GM21576 (cell line): ENCODE data around the gene NPAS2.
A peak's percentile ranks its signal among the peaks of the same experiment; 100 is the strongest.

ENCODE experiments used
- ATAC-seq: cut with Tn5 transposase; IDR thresholded peaks from one replicate; pipeline ENCODE4 v1.9.1; 2021; ENCODE audit warnings: mild to moderate bottlenecking, moderate library complexity; ENCODE audit not compliant: unreplicated experiment

NPAS2 gene

DNA sequence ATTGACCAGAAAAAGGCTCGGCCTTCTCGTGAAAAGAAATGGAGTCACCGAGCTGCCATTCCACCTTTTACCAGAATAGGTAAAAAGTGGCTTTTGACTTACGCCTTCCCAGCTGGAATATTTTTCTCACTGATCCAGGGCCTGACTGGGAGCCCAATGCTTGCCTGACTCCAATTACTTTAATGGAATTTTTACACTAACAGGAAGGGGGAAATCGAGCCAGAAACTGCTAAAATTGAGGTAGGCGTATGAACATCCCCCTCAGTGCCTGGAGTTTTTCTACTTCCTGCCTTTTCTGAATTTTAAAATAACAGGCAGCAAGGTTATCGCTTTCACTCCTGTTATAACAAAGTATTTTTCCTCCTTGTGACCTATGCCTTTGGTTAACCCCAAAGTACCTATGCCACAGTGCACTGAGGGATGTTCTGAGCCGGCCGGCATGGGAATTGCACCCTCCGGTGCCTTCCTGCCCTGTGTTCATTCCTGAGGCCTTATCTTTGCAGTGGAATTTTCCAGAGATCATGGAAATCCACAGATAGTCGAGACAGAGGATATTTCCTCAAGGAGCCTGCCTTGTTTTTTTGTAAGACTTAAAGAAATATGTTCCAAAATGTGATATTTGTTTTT lies 163.9 kb downstream of the NPAS2 start:
- no peak for ATAC-seq

DNA sequence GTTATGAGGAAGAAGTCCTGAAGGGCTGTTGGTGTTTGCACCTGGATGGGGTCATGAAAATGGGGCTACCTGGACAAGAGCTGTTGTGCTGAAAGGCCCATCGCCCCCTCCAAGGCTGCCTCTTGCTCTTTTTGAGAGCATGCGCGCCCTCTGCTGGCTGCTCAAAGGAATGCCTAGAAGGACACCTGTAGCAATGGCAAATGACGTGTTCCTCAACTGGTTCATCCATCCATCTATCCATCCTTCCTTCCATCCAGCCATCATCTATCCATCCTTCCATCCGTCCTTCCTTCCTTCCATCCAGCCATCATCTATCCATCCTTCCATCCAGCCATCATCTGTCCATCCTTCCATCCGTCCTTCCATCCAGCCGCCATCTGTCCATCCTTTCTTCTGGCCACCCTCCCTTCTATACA lies 165.0 kb downstream of the NPAS2 start:
- ATAC-seq, result peak; percentile 67

DNA sequence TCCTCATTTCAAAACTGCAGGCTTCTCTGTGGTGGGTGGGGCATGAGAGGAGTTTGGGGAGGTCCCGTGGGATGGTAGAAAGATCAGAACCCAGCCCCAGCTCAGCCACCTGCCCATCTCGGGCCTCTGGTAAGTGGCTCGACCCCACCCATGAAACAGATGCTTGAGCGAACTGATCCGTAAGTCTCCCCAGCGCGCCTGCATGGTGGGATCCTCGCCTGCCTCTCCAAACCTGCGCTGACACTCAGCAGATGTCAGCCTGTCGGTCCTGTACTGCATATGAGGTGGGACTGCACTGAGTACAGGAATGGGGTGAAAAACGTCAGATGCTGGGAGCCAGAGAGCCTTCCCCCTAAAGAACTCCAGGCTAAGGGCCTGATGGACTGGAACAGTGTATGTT lies 166.2 kb downstream of the NPAS2 start:
- ATAC-seq, result no peak

DNA sequence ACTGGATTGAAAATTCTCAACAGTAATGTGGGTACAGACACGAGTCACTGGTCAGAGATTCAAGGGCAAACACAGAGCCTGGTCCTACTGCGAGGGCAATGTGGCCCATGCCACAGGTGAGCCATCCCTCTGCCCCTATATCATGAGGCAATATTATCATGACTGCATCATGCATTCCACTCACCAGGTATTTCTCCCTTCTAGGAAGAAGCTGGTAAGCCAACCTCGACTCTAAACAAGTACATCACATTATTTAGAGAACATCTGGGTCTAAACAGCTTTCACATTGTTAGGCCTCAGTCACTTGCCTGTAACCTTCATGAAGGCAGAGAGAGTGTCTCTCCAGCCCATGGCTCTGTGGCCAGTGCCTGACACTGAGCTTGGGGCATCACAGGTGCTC lies 167.6 kb downstream of the NPAS2 start:
- no peak for ATAC-seq

DNA sequence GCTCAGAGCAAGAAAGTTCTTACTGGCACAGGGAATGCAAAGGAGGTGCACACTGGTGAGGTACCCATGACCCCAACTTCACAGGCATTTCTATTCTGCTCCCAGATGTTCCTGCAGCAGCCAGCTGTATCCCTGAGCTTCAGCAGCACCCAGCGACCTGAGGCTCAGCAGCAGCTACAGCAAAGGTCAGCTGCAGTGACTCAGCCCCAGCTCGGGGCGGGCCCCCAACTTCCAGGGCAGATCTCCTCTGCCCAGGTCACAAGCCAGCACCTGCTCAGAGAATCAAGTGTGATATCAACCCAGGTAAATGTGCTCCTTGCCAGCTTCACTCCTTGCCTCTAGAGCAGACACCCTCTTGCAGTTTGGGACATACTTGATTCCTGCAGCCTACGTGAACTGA lies 168.0 kb downstream of the NPAS2 start:
- ATAC-seq, result no peak

DNA sequence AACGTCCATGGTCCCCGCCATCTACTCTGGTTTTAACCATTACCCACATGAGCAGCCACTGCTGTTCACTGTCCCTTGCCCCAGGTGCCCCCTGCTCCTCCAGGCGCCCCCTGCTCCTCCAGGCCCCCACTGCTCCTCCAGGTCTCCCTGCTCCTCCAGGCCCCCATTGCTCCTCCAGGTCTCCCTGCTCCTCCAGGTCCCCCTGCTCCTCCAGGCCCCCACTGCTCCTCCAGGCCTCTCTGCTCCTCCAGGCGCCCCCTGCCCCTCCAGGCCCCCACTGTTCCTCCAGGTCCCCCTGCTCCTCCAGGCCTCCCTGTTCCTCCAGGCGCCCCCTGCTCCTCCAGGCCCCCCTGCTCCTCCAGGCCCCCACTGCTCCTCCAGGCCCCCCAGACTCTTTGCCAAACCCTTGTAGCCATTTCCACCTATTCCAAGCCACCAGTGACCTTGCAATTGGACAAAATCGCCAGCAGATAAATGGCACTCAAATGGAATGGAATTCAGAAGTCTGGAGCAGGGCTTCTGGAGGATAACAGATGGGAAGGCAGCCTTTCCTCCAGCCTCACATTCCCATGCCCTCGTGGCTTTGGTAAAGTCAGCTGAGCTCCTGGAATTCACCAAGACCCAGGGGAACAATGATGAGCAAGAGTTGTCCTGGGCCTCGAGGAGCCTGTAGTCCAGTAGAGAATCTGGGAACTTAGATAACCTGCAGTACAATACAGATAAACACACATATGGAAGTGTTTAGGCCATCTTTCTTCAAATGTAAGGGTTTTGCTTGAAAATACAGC lies 168.9 kb downstream of the NPAS2 start:
- no peak for ATAC-seq

DNA sequence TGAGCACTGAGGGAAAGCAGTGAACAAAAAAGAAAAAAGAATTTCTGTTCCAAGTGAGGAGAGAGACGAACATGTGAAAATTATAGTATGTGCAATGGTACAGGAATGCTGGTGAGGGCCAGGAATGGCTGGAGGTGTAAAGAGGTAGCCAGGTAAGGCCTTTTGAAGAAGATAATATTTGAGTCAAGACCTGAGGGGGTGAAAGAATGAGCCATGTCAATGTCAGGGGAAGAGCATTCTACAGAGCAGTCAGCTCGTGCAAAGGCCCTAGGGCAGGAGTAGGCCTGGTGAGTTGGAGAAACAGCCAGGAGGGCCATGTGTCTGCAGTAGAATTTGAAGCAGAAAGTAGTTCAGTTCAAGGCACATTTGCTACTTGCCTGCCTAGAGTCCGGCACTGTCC lies 169.7 kb downstream of the NPAS2 start:
- ATAC-seq, result no peak

DNA sequence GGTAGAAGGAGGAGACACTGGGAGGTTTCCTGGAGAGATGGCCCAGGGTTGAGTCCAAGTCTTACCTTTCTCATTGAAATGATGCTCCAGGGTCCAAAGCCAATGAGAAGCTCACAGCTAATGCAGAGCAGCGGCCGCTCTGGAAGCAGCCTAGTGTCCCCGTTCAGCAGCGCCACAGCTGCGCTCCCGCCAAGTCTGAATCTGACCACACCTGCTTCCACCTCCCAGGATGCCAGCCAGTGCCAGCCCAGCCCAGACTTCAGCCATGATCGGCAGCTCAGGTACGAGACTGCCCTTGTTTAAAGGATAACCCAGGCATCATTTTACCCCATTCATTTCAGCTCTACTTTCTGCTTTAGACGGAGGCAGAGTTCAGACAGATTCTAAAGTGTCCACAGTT lies 170.2 kb downstream of the NPAS2 start:
- no peak for ATAC-seq

DNA sequence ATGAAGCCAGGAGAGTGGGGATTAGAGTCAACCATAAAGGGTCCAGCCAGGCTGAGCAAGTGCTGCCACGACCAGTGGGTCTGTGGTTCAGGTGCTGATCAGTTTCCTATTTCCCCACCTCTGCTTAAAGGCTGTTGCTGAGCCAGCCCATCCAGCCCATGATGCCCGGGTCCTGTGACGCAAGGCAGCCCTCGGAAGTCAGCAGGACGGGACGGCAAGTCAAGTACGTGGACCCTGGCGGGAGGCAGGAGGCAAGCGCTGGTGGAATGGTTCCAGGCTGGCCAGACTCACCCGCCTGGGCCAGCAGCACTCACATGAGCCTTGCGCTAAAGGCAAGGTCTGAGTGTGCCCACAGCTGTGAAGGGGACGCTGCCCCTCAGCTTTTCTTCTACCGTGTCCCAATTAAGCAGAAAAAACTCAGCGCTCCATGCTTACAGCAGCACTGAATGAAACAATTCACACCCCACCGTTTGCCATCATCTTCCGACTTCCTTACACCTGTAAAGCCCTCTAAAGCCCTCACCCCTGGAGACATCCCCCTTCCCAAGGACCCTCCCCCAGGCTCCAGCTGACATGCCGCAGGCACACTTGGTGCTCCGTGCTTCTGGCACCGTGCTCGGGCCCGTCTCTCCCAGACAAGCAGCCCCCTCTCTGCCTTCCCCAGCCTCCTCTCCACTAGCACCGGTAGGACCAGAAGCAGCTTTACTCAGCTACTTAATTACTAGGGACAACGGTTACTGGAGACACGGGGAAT lies 170.9 kb downstream of the NPAS2 start:
- ATAC-seq, result no peak

DNA sequence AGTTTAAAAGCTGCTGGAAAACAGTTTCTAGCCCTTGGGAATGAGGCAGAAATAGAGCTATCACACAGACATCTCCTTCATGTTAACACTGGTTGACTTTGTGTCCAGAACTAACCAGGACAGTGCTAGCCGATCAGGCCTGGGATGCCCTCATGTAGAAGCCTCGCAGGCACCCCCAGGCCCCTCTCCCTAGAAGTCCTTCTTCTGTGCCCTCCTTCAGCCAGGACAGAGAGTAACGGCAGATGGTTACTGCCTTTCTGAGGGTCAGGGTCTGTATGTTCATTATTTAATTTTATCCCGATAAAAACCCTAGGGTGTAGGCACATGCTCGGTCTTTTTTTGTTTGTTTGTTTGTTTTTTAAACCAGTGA lies 171.4 kb downstream of the NPAS2 start:
- no peak for ATAC-seq

DNA sequence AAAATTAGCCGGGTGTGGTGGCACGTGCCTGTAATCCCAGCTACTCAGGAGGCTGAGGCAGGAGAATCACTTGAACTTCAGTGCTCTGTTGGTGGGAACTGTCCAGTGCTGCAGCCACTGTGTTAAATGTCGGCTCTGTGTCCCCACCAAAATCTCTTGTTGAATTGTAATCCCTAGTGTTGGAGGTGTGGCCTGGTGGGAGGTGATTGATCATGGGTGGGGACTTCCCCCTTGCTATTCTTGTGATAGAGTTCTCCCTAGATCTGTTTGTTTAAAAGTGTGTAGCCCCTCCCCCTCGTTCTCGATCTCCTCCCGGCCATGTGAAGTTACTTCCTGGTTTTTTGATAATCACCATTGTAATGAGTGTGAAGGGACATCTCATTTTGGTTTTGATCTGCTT lies 172.3 kb downstream of the NPAS2 start:
- no peak for ATAC-seq

DNA sequence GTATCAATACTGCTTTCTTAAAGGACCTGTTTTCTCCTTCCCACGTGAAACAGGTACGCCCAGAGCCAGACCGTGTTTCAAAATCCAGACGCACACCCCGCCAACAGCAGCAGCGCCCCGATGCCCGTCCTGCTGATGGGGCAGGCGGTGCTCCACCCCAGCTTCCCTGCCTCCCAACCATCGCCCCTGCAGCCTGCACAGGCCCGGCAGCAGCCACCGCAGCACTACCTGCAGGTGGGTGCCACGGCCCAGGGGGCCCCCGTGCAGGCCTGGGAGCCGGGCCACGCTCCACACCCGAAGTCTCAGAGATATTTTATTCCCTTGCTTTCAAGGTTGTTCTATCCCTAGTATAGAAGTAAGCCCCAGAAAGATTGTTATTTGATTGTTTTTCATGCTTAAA lies 173.4 kb downstream of the NPAS2 start:
- no peak for ATAC-seq

DNA sequence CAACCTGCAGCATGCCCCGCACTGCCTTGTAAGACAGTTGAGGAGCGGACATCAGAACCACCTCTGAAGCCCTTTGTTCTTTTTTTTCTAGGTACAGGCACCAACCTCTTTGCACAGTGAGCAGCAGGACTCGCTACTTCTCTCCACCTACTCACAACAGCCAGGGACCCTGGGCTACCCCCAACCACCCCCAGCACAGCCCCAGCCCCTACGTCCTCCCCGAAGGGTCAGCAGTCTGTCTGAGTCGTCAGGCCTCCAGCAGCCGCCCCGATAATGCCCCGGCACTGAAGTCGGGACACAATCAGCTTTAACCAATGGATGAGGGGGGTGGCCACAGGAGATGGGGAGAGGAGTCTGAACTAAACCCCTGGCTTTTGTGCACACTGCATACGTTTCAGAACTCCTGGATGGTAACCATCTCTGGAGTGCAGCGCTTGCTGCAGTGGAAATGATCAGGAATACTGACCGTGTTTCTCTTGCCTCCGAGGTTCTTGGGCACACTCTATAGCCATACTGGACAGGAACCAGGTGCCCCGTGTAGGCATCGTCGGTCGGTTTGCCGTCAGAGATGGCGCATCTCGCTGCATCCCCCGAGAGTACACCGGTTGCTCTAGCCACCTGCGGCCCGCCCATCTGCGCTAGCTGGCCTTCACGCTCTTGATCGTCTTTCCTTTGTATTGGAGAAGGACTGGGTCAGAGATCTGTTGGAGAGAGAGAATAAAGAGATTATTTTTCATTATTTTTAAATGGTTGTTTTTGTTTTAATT lies 175.6 kb downstream of the NPAS2 start:
- no peak for ATAC-seq

DNA sequence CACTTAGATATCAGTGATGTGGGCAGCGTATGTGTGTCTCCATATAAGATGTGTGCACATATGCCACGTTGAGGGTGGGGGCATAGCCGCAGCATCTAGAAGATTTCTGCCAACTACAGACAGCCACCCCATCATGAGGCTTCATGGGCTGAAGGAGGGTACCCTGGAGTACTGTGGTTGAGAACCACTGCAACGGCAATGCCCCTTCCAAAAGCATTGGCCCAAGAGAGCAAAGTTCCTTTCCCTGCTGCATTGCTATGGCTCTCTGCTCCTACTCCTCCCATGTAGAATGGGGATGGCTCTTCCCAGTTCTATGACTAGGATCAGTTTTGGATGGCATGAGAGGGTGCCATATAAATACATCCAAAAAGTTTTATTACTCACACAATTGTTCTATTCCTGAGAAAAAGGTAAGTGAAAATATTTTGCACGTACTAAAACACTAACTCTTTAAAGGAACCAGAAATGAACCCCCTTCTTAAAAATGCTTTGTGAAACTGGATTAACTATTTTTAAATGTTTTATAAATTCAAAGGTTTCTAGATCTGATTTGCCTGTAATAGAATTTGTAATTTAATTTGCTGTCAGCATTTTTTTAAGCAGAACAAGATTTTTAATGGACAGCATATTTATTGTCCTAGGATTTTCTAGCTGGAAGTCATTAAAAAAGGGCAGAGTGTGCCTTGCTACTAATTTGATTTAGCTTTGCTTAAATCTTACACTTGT lies 177.7 kb downstream of the NPAS2 start:
- no peak for ATAC-seq

DNA sequence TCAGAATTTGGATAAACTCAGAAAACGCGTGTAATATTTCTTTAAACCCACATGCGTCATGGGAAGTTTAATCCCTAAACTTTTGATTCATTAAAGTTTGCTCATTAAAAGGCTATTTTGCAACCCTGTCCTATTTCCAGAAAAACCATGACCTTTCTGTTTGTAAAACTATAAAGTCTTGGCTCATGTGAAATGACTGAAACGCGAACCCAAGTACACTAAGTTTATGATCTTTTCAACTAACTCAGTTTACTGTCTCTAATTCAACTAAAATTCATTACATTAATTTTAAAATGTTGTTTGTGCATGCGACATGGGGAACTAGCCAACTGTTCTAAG lies 178.3 kb downstream of the NPAS2 start:
- ATAC-seq, result no peak

DNA sequence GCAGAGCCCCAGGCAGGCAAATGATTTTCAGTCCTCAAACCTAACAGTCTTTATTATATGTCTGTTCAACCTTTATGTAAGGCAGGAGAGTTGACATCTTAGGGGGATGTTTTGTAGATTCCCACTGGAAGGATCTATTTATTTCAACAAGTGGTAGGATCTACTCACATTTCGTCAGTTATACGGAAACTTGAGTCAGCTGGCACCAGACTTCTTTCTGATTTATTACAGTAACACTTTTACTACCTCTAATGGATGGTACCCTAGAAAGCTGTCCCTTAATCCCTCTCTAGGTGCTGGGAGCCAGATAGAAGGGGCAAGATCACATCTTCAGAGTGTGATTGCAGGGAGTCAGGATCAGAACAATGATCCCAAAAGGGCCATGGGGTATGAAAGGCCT lies 180.1 kb downstream of the NPAS2 start:
- ATAC-seq, result no peak

DNA sequence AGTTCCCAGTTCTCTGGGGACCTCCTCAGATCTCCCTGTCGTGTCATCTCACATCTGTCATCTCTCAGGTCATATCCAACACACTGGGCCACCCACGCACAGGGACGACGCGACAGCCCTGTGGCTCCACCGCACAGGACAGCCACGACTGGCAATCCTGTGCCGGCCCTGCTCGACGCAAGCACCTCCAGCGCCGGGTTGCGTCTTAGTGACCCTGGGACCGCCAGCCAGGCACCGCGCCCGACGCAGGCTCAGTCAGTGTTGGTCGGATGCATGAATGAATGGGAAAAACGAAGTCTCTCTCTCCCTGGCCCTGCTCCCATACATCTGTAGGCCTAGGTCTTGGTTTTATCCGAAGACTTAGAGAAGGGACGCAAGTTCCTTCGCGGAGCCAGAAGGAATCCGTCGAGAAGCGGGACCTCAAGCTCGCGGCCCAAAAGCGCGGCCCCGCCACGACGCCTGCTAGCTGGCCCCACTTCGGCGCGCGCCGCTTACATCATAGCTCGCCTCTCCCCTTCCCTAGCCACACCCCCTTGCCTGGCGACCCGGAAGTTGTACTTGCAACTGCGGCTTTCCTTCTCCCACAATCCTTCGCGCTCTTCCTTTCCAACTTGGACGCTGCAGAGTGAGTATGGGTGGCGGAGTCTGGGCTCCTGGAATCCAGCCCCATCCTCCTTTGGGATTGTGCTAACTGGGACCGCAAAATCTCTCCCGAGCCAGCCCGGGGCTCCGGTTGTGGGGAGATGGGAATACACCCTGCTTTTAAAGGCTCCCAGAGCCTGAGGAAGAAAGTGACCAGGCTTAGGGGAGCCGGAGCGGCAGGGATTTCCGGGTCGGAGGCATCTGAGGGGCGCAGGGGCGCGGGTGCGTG lies 182.0 kb downstream of the NPAS2 start, which contains the start of gene RPL31:
TSS of gene RPL31 (plus strand) at position 599 of the 871 bp plus-strand sequence. CDS start 413 bp downstream, outside the sequence.
- peak; percentile 98 for ATAC-seq

DNA sequence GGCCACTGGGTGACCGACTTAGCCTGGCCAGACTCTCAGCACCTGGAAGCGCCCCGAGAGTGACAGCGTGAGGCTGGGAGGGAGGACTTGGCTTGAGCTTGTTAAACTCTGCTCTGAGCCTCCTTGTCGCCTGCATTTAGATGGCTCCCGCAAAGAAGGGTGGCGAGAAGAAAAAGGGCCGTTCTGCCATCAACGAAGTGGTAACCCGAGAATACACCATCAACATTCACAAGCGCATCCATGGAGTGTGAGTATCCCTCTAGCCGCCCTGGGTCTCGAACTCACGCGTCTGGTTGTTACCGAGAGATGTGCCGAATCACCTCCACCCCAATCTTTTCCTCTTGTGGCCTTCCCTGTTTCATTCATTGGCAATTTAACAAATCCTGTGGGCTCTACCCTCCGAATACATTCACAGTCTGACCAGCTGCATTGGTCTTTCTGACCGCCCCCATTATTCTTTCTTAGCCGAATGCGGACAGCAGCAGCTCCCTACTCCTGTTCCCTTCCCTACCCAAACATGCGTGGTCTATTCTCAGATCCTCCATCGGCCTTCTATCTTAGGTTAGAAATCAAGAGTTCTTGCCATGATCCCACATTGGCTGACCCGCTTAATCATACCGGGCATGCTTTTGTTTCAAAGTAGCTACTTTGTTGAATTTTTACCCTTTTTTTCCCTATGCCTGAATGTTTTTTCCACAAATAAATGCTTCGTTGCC lies 182.8 kb downstream of the NPAS2 start:
- ATAC-seq, result no peak

DNA sequence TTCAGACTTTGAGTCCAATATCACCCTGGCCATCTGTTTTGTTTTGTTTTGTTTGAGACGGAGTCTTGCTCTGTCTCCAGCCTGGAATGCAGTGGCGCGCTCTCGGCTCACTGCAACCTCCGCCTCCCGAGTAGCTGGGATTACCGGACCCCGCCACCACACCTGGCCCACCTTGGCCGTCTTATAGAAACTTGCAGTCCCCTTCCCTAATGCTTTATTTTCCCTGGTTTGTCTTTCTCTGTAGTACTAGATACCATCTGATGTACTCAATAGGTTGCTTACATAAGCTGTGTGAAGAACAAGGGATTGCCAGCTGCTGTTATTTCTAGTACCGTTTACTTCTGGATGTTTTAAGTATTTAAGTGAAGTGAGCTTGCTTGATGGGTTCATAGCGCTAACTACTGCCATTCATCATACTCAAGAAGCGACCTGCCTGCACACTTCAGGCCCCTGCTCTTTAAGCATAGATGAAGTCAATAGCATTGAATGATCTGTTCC lies 183.4 kb downstream of the NPAS2 start:
- ATAC-seq, result no peak
